ENCODE results near the gene SMARCAL1. TPM values are rescaled to one million over a fixed set of nuclear protein-coding genes. Genes with fewer than 3 reads are reported as not detected.

SMARCAL1 gene
- total RNA-seq, 1 donor from 2014 or later = 35.2 TPM

DNA sequence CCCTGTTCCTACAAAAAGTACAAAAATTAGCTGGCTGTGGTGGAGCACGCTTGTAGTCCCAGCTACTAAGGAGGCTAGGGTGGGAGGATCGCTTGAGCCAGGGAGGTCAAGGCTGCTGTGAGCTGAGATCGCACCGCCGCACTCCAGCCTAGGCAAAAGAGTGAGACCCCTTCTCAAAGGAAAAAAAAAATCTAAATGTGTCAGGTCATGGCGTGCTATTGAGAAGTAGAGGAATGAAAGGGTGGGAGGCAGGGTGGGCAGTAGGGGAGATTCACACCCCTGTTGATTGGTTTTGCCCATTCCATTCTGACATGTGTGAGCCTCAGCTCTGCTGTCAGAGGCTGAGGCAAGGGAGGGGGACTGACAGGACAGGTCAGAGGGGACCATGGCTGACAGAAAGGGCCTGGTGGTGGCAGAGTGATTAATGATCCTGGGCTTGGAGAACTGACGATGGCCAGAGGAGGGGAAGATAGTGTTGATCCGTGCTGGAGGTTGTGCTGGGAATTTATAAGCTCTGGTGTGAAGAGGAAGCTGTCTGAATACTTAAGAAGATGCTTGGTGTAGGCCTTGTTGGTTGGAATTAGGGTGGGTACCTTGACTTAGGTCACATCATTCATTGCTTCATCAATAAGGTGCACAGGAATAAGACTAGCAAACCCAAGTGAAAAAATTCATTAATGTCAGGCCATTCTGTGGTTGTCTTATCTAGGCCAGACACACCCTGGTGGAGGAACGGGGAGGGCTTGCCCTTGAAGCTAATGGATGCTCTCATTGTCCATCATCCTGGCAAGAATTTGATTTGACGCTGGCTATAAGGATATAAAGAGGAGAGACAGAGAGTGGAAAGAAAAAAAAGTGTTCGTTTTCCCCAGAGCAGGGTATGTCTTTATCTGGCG is 19.1 kb upstream of the SMARCAL1 start:
- H3K4me2 ChIP-seq (ENCODE audit: low read length) = no peak overlapping the region
- H3K27ac Mint-ChIP-seq (ENCODE audit: unreplicated experiment) = no peak overlapping the region
- H3K27me3 ChIP-seq (ENCODE audit: insufficient read depth, low read length) = no peaks in the 10 kb centered on the region
- no peaks in the 10 kb centered on the region for H3K79me2 ChIP-seq (ENCODE audit: insufficient read depth, low read length)
- peaks cover 2% of the 10 kb centered on the region for H3K27me3 Mint-ChIP-seq (ENCODE audit: low read depth, unreplicated experiment)
- no peak for TF ChIP-seq EZH2 (IDR thresholded peaks at IDR 0.05; ENCODE audit: insufficient read depth, low read length)
- no peak for TF ChIP-seq CTCF (IDR thresholded peaks at IDR 0.05; ENCODE audit: insufficient read depth, low read depth, low read length)
- H3K27ac ChIP-seq (ENCODE audit: low read depth, low read length) = no peak overlapping the region
- DNase-seq (ENCODE audit: low read depth) = no peak
- H4K20me1 ChIP-seq (ENCODE audit: insufficient read depth, low read length) = no peaks in the 10 kb centered on the region
- no peak overlapping the region for H3K9ac ChIP-seq (ENCODE audit: low read length)
- peaks cover 4% of the 10 kb centered on the region for H3K9me3 Mint-ChIP-seq (ENCODE audit: unreplicated experiment)
- no peaks in the 10 kb centered on the region for H3K4me1 Mint-ChIP-seq (ENCODE audit: low read depth, unreplicated experiment)
- H3K9me3 ChIP-seq (ENCODE audit: insufficient read depth, low read depth, low read length) = no peaks in the 10 kb centered on the region
- H3K36me3 Mint-ChIP-seq (ENCODE audit: low read depth, unreplicated experiment) = peaks cover 3% of the 10 kb centered on the region
- no peak overlapping the region for H2AFZ ChIP-seq (ENCODE audit: low read depth, low read length)
- H3K4me1 ChIP-seq (ENCODE audit: insufficient read depth, low read length) = peaks cover 4% of the 10 kb centered on the region
- no peaks in the 10 kb centered on the region for H3K36me3 ChIP-seq (ENCODE audit: insufficient read depth, low read length)
- FAIRE-seq = no peak
- no peak overlapping the region for H3K4me3 Mint-ChIP-seq (ENCODE audit: unreplicated experiment)
- no peak overlapping the region for H3K4me3 ChIP-seq (ENCODE audit: insufficient read depth, low read depth, low read length)

GRCh38 chr2:216394881-216395280 is 17.4 kb upstream of the SMARCAL1 start:
- no peaks in the 10 kb centered on the region for H3K79me2 ChIP-seq (ENCODE audit: insufficient read depth, low read length)
- FAIRE-seq = no peak
- no peak for DNase-seq (ENCODE audit: low read depth)
- no peak overlapping the region for H3K9ac ChIP-seq (ENCODE audit: low read length)
- peaks cover 2% of the 10 kb centered on the region for H3K27me3 Mint-ChIP-seq (ENCODE audit: low read depth, unreplicated experiment)
- H4K20me1 ChIP-seq (ENCODE audit: insufficient read depth, low read length) = no peaks in the 10 kb centered on the region
- H3K4me1 ChIP-seq (ENCODE audit: insufficient read depth, low read length) = peaks cover 4% of the 10 kb centered on the region
- no peak overlapping the region for H3K4me3 Mint-ChIP-seq (ENCODE audit: unreplicated experiment)
- H2AFZ ChIP-seq (ENCODE audit: low read depth, low read length) = no peak overlapping the region
- no peaks in the 10 kb centered on the region for H3K36me3 Mint-ChIP-seq (ENCODE audit: low read depth, unreplicated experiment)
- H3K27ac Mint-ChIP-seq (ENCODE audit: unreplicated experiment) = no peak overlapping the region
- TF ChIP-seq CTCF (IDR thresholded peaks at IDR 0.05; ENCODE audit: insufficient read depth, low read depth, low read length) (no peak), EZH2 (IDR thresholded peaks at IDR 0.05; ENCODE audit: insufficient read depth, low read length) (no peak)
- H3K9me3 ChIP-seq (ENCODE audit: insufficient read depth, low read depth, low read length) = no peaks in the 10 kb centered on the region
- no peaks in the 10 kb centered on the region for H3K4me1 Mint-ChIP-seq (ENCODE audit: low read depth, unreplicated experiment)
- H3K4me3 ChIP-seq (ENCODE audit: insufficient read depth, low read depth, low read length) = no peak overlapping the region
- H3K27ac ChIP-seq (ENCODE audit: low read depth, low read length) = no peak overlapping the region
- H3K36me3 ChIP-seq (ENCODE audit: insufficient read depth, low read length) = no peaks in the 10 kb centered on the region
- peaks cover 2% of the 10 kb centered on the region for H3K9me3 Mint-ChIP-seq (ENCODE audit: unreplicated experiment)
- H3K4me2 ChIP-seq (ENCODE audit: low read length) = no peak overlapping the region
- no peaks in the 10 kb centered on the region for H3K27me3 ChIP-seq (ENCODE audit: insufficient read depth, low read length)

DNA sequence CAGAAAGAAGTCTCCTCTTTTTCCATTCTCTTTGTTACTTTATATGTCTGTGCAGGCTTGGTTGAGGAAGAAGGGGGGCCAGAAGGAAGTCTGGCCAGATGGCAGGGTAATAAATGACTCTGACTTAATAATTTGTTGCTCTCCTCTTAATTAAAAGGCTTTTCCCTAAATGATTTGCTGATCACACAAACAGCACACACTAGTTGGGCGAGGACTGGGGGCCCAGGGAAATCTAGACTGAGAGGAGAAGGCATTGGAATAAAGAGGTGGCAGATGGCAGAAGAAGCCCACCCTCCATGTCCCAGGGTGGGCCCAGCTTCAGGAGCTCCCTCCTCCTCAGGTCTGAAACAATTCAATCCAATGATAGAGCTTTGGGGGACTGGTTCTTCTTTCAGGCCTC is 12.7 kb upstream of the SMARCAL1 start:
- no peak for FAIRE-seq
- no peaks in the 10 kb centered on the region for H3K27me3 ChIP-seq (ENCODE audit: insufficient read depth, low read length)
- peaks cover 2% of the 10 kb centered on the region for H3K9me3 Mint-ChIP-seq (ENCODE audit: unreplicated experiment)

More for the DNA sequence above, 12.7 kb upstream of the SMARCAL1 start:
- Histone ChIP-seq H2AFZ (ENCODE audit: low read depth, low read length) (no peak overlapping the region), H3K4me1 (ENCODE audit: insufficient read depth, low read length) (no peaks in the 10 kb centered on the region), H3K79me2 (ENCODE audit: insufficient read depth, low read length) (no peaks in the 10 kb centered on the region), H3K36me3 (ENCODE audit: insufficient read depth, low read length) (no peaks in the 10 kb centered on the region), H3K4me3 (ENCODE audit: insufficient read depth, low read depth, low read length) (no peak overlapping the region), H3K9ac (ENCODE audit: low read length) (no peak overlapping the region), H3K9me3 (ENCODE audit: insufficient read depth, low read depth, low read length) (no peaks in the 10 kb centered on the region), H3K4me2 (ENCODE audit: low read length) (no peak overlapping the region), H4K20me1 (ENCODE audit: insufficient read depth, low read length) (no peaks in the 10 kb centered on the region), H3K27ac (ENCODE audit: low read depth, low read length) (no peak overlapping the region)
- Mint-ChIP-seq H3K4me1 (ENCODE audit: low read depth, unreplicated experiment) (no peaks in the 10 kb centered on the region), H3K27ac (ENCODE audit: unreplicated experiment) (no peak overlapping the region), H3K27me3 (ENCODE audit: low read depth, unreplicated experiment) (no peaks in the 10 kb centered on the region), H3K36me3 (ENCODE audit: low read depth, unreplicated experiment) (no peaks in the 10 kb centered on the region), H3K4me3 (ENCODE audit: unreplicated experiment) (no peak overlapping the region)
- DNase-seq (ENCODE audit: low read depth) = no peak
- TF ChIP-seq CTCF (IDR thresholded peaks at IDR 0.05; ENCODE audit: insufficient read depth, low read depth, low read length) (no peak), EZH2 (IDR thresholded peaks at IDR 0.05; ENCODE audit: insufficient read depth, low read length) (no peak)

Data from astrocyte (in vitro differentiated cells and primary cell).